Testis (tissue), 2 donors: ENCODE measurements around the gene SLCO3A1.

Source experiments
- CTCF ChIP-seq, 3 experiments: fragments of 450-650 bp in 2 of 3; fragments of 200-600 bp in 1 of 3; sonication (generic) in 1 of 3; IDR thresholded peaks; one replicate each; pipeline ENCODE4 v1.5.1; 2016 to 2019; ENCODE audit warnings: antibody characterized with exemption in 3 of 3, mild to moderate bottlenecking in 2 of 3, moderate library complexity in 1 of 3
- POLR2A ChIP-seq: fragments of 450-650 bp; IDR thresholded peaks from one replicate; pipeline ENCODE4 v1.6.1; 2017; ENCODE audit warnings: antibody characterized with exemption, mild to moderate bottlenecking, moderate library complexity

GRCh38 chr15:91908391-91908790, 54.9 kb downstream of the SLCO3A1 start:
- TF ChIP-seq CTCF (IDR thresholded peaks at IDR 0.05) (no peak), POLR2A (no peak)
